HG02973 (cell line): ENCODE results near the gene PLS3.
A peak's percentile ranks its signal among the peaks of the same experiment; 100 is the strongest.

Experiments used
- ATAC-seq: cut with Tn5 transposase; IDR thresholded peaks from one replicate; pipeline ENCODE4 v1.9.1; 2021; ENCODE audit warnings: moderate library complexity; ENCODE audit not compliant: unreplicated experiment

Gene PLS3

DNA sequence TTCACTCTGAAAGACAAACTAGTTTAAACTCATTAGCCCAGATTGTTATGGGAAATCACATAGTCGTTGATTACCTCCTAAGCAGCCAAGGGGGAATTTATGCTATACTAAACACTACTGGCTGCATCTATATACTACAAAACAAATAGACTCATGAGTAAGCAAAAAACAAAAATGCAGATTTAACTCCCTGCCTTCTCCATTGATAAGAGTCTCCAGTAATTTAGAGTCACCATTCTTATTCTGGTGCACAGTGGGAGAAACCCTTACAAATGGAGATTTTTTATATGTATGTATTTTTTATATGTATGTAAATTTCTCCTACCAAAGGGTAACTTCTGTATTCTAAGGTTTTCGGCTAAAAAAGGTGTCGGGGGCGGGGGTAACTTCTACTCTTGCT, 126.6 kb downstream of the PLS3 start:
- ATAC-seq: no peak

DNA sequence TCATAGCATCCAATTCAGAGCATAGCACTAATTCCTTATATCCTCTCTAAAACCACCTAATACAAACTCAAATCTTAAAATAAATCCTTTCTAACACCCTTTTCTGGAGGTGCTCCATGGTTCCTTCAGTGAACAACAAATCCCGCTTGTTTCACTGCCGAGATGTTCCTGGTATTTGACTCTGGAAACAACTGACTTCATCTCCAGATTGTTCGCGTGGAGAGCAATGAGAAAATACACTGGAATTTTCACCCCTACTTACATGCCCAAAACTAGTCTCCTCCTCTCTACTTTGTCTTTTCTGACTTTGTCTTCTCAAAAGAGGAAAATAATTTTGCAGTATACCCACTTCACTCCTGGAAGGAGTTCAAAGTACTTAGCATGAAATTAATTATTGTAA, 129.0 kb downstream of the PLS3 start:
- ATAC-seq: no peak

DNA sequence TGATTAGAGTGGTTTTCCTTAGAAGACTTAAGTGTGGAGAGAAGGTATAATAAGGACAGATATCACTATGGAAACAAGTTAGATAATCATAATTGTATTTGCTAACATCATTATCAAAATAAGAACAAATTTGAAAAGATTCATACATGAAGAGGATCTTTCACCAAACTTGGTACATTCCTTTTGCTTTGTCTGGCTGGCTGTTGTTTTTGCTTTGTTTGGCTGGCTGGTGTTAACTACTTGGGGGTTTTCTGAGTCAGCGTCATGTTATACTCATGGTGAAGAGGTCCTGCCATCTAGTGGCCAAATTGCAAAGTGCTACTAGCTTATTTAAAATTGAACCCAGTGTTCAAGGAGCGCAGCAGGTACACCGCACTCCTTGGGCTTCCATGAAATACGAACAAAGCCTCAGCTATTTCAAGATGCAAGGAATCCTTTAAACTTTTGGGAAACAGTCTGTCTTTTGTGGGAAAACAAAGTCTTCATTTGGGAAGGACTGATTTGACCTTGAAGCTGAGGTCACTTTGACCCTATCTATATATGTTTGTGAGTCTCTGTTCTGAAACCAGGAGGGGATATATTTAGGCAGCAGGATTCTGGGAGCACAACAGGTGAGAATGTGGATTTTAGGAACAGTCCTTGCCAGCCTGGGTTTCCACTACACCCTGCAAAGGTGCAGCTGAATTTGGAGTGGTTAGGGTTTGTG, 129.7 kb downstream of the PLS3 start:
- peak; percentile 85 for ATAC-seq

DNA sequence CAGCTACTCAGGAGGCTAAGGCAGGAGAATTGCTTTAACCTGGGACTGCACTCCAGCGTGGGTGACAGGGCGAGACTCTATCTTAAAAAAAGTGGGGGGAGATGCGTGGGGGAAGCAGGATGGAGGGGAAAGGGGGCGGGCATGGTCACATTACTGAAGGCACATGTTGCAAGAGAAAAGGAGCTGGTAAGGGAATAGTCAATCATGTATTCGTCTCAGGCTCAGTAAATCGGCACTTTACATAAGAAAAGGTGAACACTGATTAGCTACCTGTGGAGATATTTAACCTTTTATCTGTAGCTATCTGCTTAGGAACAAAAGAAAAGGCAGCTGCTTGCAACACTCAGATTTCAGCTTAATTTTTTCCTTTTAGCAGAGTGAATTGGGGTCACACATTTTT, 132.5 kb downstream of the PLS3 start:
- no peak for ATAC-seq

DNA sequence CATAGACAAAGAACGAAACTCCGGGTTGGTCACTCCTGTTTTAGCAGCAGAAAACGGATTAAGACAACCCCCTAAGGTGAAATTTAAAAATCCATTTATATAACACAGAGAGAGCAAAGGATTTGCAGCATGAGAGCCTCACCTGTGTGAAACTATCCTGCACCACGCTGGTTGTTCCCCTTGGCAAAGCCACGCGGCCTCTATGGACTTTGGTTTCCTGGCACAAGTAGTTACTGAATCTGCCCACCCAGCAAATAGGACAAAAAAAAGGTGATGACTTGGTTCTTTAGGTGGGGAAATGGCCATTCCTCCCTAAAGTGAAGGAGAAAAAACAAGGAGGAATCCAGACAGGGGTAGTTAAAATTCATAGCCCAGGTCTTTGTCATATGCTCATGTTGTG, 133.1 kb downstream of the PLS3 start:
- ATAC-seq: no peak

DNA sequence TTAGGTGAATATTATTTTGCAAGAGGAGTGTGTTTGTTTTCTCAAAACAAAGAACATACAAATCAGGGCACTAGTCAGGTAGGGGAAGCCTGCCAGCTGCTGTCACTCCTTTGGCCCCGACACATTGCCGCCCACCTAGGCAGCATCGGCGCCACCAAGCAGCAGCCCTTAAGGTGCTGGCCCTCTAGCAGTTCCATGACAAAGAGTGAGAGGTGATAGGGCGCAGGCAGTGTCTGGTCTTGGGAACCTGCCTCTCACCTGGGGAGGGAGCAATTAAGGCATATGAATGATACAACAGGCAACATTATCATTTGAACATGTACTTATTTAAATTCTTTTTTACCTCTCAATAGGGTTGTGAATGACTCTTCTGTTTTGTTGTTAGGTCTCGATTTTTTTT, 135.1 kb downstream of the PLS3 start:
- no peak for ATAC-seq

DNA sequence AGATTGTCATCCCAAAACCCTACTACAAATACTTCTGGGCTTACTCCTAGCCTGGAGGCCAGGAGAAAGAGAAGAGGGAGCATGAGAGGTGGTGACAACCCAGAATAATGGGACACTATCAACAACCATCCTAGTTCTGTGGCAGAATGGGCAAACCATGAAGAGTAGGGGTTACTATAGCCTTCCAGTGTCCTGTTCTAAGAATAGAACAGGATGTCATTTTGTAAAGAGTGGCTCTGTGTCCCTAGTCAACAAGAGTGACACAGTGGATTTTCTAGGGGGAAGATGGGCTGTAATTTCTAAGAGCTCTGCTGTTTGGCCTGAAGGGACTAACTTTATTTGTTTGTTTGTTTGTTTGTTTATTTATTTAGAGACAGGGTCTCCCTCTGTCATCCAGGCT, 136.0 kb downstream of the PLS3 start:
- no peak for ATAC-seq

DNA sequence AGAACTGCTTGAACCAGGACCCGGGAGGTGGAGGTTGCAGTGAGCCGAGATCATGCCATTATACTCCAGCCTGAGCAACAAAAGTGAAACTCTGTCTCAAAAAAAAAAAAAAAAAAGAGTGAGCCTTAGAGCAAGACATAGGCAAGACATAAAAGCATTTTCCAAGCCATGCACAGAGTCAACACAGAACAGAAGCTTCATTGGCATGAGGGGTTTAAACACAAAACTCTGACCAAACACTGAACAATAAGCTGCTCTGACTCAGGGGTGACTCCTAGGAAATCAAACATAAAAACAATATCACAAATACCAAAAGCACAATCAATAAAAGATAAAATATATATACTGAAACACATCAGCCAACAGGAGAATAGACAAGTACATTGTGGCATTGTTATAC, 136.8 kb downstream of the PLS3 start:
- no peak for ATAC-seq
